CD4-positive, alpha-beta T cell (primary cell): ENCODE measurements around the gene GFOD1. TPM values are rescaled to one million over a fixed set of nuclear protein-coding genes. Genes with fewer than 3 reads are reported as not detected.

ENCODE experiments used
- ATAC-seq: fragments of 200-7000 bp; cut with Tn5 transposase; one replicate; pipeline ENCODE4 v1.10.0; 2022; ENCODE audit warnings: mild to moderate bottlenecking; ENCODE audit not compliant: poor library complexity
- CTCF ChIA-PET: fragments of 350-600 bp; sonication (Branson Sonifier 250); formaldehyde crosslinking; loops from one replicate; lab custom pipeline; 2021; ENCODE audit warnings: antibody characterized with exemption, inconsistent platforms; lab: Charles Lee
- POLR2A ChIA-PET: fragments of 350-600 bp; sonication (Branson Sonifier 250); formaldehyde crosslinking; loops from one replicate; lab custom pipeline; 2021; ENCODE audit warnings: antibody characterized with exemption, inconsistent platforms; lab: Charles Lee
- DNase-seq, 14 experiments: peaks; one replicate each; pipeline ENCODE4 v3.0.0-alpha.2; 2013 to 2020; ENCODE audit warnings: mixed read lengths in 2 of 14
- H3K27ac ChIP-seq, 2 donors: one replicate each; pipeline versions ENCODE4 v1.5.1 to v1.7.0; 2013; ENCODE audit warnings: low read length in 2 of 2, low read depth in 1 of 2, mild to moderate bottlenecking in 1 of 2
- H3K27me3 ChIP-seq, 2 experiments: 1 replicate in 1 of 2; 2 replicates in 1 of 2; pipeline versions ENCODE4 v1.6.1 to v1.7.0; 2013; ENCODE audit warnings: low read length in 2 of 2, control low read depth in 1 of 2, mild to moderate bottlenecking in 1 of 2, moderate library complexity in 1 of 2; ENCODE audit not compliant: insufficient read depth in 2 of 2, control insufficient read depth in 1 of 2
- H3K36me3 ChIP-seq: one replicate; pipeline ENCODE4 v1.6.1; 2013; ENCODE audit warnings: low read length, control low read depth; ENCODE audit not compliant: insufficient read depth
- H3K4me1 ChIP-seq: one replicate; pipeline ENCODE4 v1.6.1; 2013; ENCODE audit warnings: low read length, control low read depth; ENCODE audit not compliant: insufficient read depth
- H3K4me3 ChIP-seq: one replicate; pipeline ENCODE4 v1.5.1; 2013; ENCODE audit warnings: mild to moderate bottlenecking, low read length, moderate library complexity
- H3K9me3 ChIP-seq, 2 experiments: 1 replicate in 1 of 2; 2 replicates in 1 of 2; pipeline versions ENCODE4 v1.6.1 to v1.7.0; 2013; ENCODE audit warnings: low read length in 2 of 2, mild to moderate bottlenecking in 2 of 2, control low read depth in 1 of 2, moderate library complexity in 1 of 2; ENCODE audit not compliant: control insufficient read depth in 1 of 2, insufficient read depth in 1 of 2
- H3K27ac Mint-ChIP-seq: one replicate; pipeline ENCODE4 v1.8.0; 2020; ENCODE audit warnings: mixed read lengths
- H3K27me3 Mint-ChIP-seq: one replicate; pipeline ENCODE4 v1.8.0; 2021; ENCODE audit warnings: mixed read lengths
- H3K36me3 Mint-ChIP-seq: one replicate; pipeline ENCODE4 v1.8.0; 2021; ENCODE audit warnings: low read depth, mixed read lengths
- H3K4me1 Mint-ChIP-seq: one replicate; pipeline ENCODE4 v1.8.0; 2021; ENCODE audit warnings: low read depth, mixed read lengths
- H3K4me3 Mint-ChIP-seq: one replicate; pipeline ENCODE4 v1.8.0; 2020; ENCODE audit warnings: mild to moderate bottlenecking, mixed read lengths
- H3K9me3 Mint-ChIP-seq: one replicate; pipeline ENCODE4 v1.8.0; 2020; ENCODE audit warnings: mixed read lengths
- CTCF ChIP-seq: fragments of 200-600 bp; IDR thresholded peaks from one replicate; pipeline ENCODE4 v1.8.0; 2022; ENCODE audit warnings: antibody characterized with exemption, mild to moderate bottlenecking
- intact Hi-C, 2 experiments: fragments of 100-400 bp; cut with DNase I in 1 of 2; cut with micrococcal nuclease in 1 of 2; formaldehyde crosslinking; loops; one replicate each; pipeline versions ENCODE4 v1.15.1 to v1.9.0; 2023 to 2025; cut with DNase I, micrococcal nuclease
- total RNA-seq, 174 experiments: library from RNA in 2 of 174; stranded (reverse) in 2 of 174; gene quantifications; one replicate each; pipeline ENCODE4 v1.2.3 and lab custom pipeline; 2021 to 2026

Gene GFOD1
- total RNA-seq, 2 experiments from 2014 or later: 1.3 to 2.0 TPM

- Mint-ChIP-seq H3K4me3 (peak overlapping the region; percentile 60), H3K27me3 (no peaks in the 10 kb centered on the region), H3K4me1 (peaks cover 27% of the 10 kb centered on the region), H3K36me3 (no peaks in the 10 kb centered on the region), H3K9me3 (no peaks in the 10 kb centered on the region), H3K27ac (peak overlapping the region; percentile 88)
- ChIA-PET POLR2A (interaction anchor here (0.7 to 2.0 kb wide), 10 partner anchors 9 to 125 kb away, joined by 3 to 8 read pairs (median 4); partner anchors contain the start of genes SIRT5 and TBC1D7), CTCF (interaction anchor here (0.7 to 1.6 kb wide), 3 partner anchors 19 to 121 kb away, joined by 3 to 4 read pairs (median 3); partner anchors contain the start of gene SIRT5)
- Histone ChIP-seq H3K4me1 (peaks cover 21% of the 10 kb centered on the region), H3K9me3 (no peaks in the 10 kb centered on the region), H3K4me3 (no peak overlapping the region), H3K27me3 (no peaks in the 10 kb centered on the region), H3K36me3 (no peaks in the 10 kb centered on the region), H3K27ac (no peak overlapping the region)
- intact Hi-C loops: loop anchor here (1.0 to 10.0 kb wide), 5 partner anchors 23 to 613 kb away; no protein-coding TSS in a partner anchor
- DNase-seq (peak in 5 of 14 experiments; percentile 20 to 60 (median 43)), ATAC-seq (peak; percentile 24)
- no peak for TF ChIP-seq CTCF
Measured at GRCh38 chr6:13453771-13454251, 33.6 kb downstream of the GFOD1 start.

GRCh38 chr6:13453153-13453552 lies 34.2 kb downstream of the GFOD1 start:
- DNase-seq: no peak
- CTCF ChIA-PET: interaction anchor here (0.5 to 1.6 kb wide), 2 partner anchors 90 to 122 kb away, joined by 4 to 7 read pairs; partner anchors contain the start of gene SIRT5
- Mint-ChIP-seq H3K4me3 (no peak overlapping the region), H3K27ac (no peak overlapping the region), H3K36me3 (no peaks in the 10 kb centered on the region), H3K4me1 (peaks cover 32% of the 10 kb centered on the region), H3K9me3 (no peaks in the 10 kb centered on the region), H3K27me3 (no peaks in the 10 kb centered on the region)
- H3K4me3 ChIP-seq: no peak overlapping the region
- no peaks in the 10 kb centered on the region for H3K9me3 ChIP-seq
- H3K4me1 ChIP-seq: peaks cover 23% of the 10 kb centered on the region
- no peak for TF ChIP-seq CTCF
- no peaks in the 10 kb centered on the region for H3K36me3 ChIP-seq
- H3K27me3 ChIP-seq: no peaks in the 10 kb centered on the region
- POLR2A ChIA-PET: interaction anchor here (1.4 to 2.0 kb wide), 2 partner anchors 10 to 121 kb away, joined by 7 to 8 read pairs; partner anchors contain the start of gene SIRT5
- ATAC-seq: no peak
- no peak overlapping the region for H3K27ac ChIP-seq
- intact Hi-C loops: loop anchor here (1.0 to 10.0 kb wide), 4 partner anchors 22 to 614 kb away; no protein-coding TSS in a partner anchor

GRCh38 chr6:13452346-13453117 lies 34.9 kb downstream of the GFOD1 start:
- Histone ChIP-seq H3K27ac (no peak overlapping the region), H3K27me3 (no peaks in the 10 kb centered on the region), H3K4me1 (peaks cover 27% of the 10 kb centered on the region), H3K36me3 (no peaks in the 10 kb centered on the region), H3K9me3 (no peaks in the 10 kb centered on the region), H3K4me3 (no peak overlapping the region)
- POLR2A ChIA-PET: no interaction called here
- Mint-ChIP-seq H3K9me3 (no peaks in the 10 kb centered on the region), H3K4me3 (no peak overlapping the region), H3K27me3 (no peaks in the 10 kb centered on the region), H3K27ac (no peak overlapping the region), H3K36me3 (no peaks in the 10 kb centered on the region), H3K4me1 (peaks cover 37% of the 10 kb centered on the region)
- no peak for ATAC-seq
- CTCF ChIA-PET: interaction anchor here (0.5 kb wide), 1 partner anchor 89 kb away, joined by 7 read pairs; no protein-coding TSS in a partner anchor
- no peak for TF ChIP-seq CTCF
- no peak for DNase-seq
- intact Hi-C loops: loop anchor here (1.0 to 10.0 kb wide), 4 partner anchors 21 to 615 kb away; no protein-coding TSS in a partner anchor
